ENCODE measurements around the gene ZBTB26.

DNA sequence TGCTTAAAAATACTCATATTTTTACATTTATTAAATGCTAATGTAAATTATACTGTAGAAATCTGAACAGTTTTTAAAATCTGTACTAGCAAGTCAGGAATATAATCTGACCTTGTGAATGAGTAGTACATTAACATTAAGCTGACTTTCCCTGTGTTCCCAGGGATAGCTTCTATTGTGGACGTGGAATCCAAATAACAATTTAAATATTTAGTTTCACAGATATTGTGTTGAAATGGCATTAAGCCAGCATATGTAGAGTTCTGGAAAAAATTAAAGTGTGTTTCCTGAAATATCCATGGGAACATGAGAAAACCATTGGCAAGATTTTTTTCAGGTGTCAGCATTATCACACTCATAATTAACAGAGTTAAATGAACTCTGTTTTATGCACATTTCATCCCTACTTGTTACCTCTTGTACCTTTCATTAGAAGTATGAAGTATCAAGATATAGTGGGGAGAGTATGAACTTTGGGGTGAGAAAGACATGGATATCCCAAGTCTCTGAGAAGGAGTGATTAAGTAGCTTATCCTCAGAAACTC is 15.2 kb upstream of the ZBTB26 start:
- TF ChIP-seq, protein P1, sequence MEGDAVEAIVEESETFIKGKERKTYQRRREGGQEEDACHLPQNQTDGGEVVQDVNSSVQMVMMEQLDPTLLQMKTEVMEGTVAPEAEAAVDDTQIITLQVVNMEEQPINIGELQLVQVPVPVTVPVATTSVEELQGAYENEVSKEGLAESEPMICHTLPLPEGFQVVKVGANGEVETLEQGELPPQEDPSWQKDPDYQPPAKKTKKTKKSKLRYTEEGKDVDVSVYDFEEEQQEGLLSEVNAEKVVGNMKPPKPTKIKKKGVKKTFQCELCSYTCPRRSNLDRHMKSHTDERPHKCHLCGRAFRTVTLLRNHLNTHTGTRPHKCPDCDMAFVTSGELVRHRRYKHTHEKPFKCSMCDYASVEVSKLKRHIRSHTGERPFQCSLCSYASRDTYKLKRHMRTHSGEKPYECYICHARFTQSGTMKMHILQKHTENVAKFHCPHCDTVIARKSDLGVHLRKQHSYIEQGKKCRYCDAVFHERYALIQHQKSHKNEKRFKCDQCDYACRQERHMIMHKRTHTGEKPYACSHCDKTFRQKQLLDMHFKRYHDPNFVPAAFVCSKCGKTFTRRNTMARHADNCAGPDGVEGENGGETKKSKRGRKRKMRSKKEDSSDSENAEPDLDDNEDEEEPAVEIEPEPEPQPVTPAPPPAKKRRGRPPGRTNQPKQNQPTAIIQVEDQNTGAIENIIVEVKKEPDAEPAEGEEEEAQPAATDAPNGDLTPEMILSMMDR (IDR thresholded peaks at IDR 0.05; ENCODE audit: poor library complexity, severe bottlenecking), result no peak
- no peak for TF ChIP-seq EZH2 (IDR thresholded peaks at IDR 0.05; ENCODE audit: borderline replicate concordance, insufficient read depth, low read length, poor library complexity, severe bottlenecking)
- TF ChIP-seq, protein P2, sequence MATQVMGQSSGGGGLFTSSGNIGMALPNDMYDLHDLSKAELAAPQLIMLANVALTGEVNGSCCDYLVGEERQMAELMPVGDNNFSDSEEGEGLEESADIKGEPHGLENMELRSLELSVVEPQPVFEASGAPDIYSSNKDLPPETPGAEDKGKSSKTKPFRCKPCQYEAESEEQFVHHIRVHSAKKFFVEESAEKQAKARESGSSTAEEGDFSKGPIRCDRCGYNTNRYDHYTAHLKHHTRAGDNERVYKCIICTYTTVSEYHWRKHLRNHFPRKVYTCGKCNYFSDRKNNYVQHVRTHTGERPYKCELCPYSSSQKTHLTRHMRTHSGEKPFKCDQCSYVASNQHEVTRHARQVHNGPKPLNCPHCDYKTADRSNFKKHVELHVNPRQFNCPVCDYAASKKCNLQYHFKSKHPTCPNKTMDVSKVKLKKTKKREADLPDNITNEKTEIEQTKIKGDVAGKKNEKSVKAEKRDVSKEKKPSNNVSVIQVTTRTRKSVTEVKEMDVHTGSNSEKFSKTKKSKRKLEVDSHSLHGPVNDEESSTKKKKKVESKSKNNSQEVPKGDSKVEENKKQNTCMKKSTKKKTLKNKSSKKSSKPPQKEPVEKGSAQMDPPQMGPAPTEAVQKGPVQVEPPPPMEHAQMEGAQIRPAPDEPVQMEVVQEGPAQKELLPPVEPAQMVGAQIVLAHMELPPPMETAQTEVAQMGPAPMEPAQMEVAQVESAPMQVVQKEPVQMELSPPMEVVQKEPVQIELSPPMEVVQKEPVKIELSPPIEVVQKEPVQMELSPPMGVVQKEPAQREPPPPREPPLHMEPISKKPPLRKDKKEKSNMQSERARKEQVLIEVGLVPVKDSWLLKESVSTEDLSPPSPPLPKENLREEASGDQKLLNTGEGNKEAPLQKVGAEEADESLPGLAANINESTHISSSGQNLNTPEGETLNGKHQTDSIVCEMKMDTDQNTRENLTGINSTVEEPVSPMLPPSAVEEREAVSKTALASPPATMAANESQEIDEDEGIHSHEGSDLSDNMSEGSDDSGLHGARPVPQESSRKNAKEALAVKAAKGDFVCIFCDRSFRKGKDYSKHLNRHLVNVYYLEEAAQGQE (IDR thresholded peaks at IDR 0.05; ENCODE audit: borderline replicate concordance), result no peak
- TF ChIP-seq RAD21 (conservative IDR thresholded peaks at IDR 0.05), result no peak
- no peak for TF ChIP-seq EP300 (conservative IDR thresholded peaks at IDR 0.05; ENCODE audit: poor library complexity, severe bottlenecking)

Measured in neural cell (in vitro differentiated cells).